Right renal cortex interstitium (tissue), 3 donors: ENCODE data around the gene SIK2. TPM values are rescaled to one million over a fixed set of nuclear protein-coding genes. Genes with fewer than 3 reads are reported as not detected.

Experiments
- DNase-seq, 3 donors: peaks; one replicate each; pipeline ENCODE4 v3.0.0-alpha.2; 2013; ENCODE audit warnings: low read depth in 3 of 3, low spot score in 2 of 3
- polyA plus RNA-seq, 3 donors: library from polyadenylated mRNA; unstranded; fragments of 120-200 nt; gene quantifications; one replicate each; pipeline ENCODE4 v1.2.1, GENCODE V29; 2013; ENCODE audit not compliant: insufficient read length in 3 of 3

SIK2 gene
- polyA plus RNA-seq, 3 donors, result 19.8 to 20.9 (median 20.5) TPM

DNA sequence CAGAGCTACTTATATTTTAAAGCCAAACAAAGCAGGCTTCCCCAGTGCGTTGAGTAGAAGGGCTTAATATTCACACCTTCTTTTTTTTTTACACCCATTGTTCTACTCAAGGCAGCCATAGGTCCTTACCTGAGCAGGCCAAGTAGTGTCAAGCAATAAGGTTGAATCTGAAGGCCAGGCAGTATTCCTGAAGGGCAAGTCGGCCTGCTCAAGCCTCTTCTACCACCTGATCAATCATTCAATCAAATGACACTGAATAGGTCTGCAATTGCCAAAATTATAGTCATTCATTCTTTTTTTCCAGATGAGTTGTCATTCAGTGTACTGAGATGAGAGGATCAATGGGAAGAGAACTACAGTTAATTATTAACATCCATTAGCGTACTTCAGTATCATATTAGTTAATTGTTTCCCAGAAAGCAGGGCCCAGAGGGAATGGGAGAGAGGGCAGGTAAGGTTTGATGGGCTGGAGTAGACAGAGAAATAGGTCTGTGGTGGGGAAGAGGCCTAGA is 175.9 kb downstream of the SIK2 start:
- DNase-seq, result no peak

DNA sequence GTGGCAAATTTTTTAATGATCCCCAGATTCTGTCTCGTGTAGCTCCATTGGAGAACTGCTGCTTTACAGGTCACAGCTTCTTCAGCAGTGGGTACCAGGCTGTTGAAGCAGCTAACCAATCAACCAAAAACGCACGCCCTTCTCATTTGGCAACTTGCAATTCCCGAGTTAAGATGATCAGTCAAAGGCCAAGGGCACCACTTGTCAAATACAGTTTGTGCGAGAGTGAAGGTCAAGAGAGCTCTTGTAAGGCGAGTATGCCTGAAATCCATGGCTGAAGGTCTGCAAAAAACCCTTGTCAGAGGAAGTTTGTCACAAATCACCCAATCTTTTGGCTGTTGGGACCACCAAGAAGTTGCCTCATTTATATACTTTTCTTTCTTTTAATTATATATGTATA is 176.9 kb downstream of the SIK2 start:
- DNase-seq, result no peak

Other genes starting within 250 kb of the SIK2 start
- gene POU2AF1, start 223.2 kb upstream of the SIK2 start, polyA plus RNA-seq, result 1 to 10 TPM in 2 of 3 donors, under 1 TPM in 1; 0.61 to 1.4 (median 1.1) TPM
- not detected for gene BTG4, start 90.1 kb upstream of the SIK2 start, polyA plus RNA-seq
- under 1 TPM; 0.08 to 0.22 (median 0.13) TPM for gene HOATZ, start 87.7 kb upstream of the SIK2 start, polyA plus RNA-seq
- gene LAYN, start 61.7 kb upstream of the SIK2 start, polyA plus RNA-seq, result 1 to 10 TPM; 6.6 to 7.8 (median 7.0) TPM
- 10 to 100 TPM; 20.2 to 22.4 (median 21.7) TPM for gene PPP2R1B, start 163.9 kb downstream of the SIK2 start, polyA plus RNA-seq